Measurements from ENCODE around the gene SLC25A29. TPM values are rescaled to one million over a fixed set of nuclear protein-coding genes. Genes with fewer than 3 reads are reported as not detected.

The SLC25A29 gene
- total and polyA plus RNA-seq, 8 donors: 56.0 to 105 (median 80.5) TPM

- peak in 3 of 4 donors; percentile 68 to 85 (median 76) for DNase-seq
- ATAC-seq: peak; percentile 54
- Histone ChIP-seq H3K9me3 (no peaks in the 10 kb centered on the region), H3K27me3 (no peaks in the 10 kb centered on the region), H3K36me3 (no peaks in the 10 kb centered on the region), H3K27ac (peak overlapping the region; percentile 64 to 67), H3K4me1 (peaks cover 18 to 57% of the 10 kb centered on the region in 2 donors), H3K4me3 (peak overlapping the region; percentile 81 to 92)
- TF ChIP-seq CTCF (IDR thresholded peaks at IDR 0.05): no peak
- intact Hi-C loops (cut with DNase I): no loop called here
These were observed 1.4 kb downstream of the SLC25A29 start for GRCh38 chr14:100304825-100305323.

- DNase-seq: no peak
- Histone ChIP-seq H3K27ac (peak overlapping the region in 1 of 2 donors; percentile 41), H3K27me3 (no peaks in the 10 kb centered on the region), H3K4me3 (no peak overlapping the region), H3K36me3 (no peaks in the 10 kb centered on the region), H3K4me1 (peaks cover 18 to 50% of the 10 kb centered on the region in 2 donors), H3K9me3 (no peaks in the 10 kb centered on the region)
- no peak for ATAC-seq
- intact Hi-C loops (cut with DNase I): no loop called here
- TF ChIP-seq CTCF (IDR thresholded peaks at IDR 0.05): no peak
These were observed 2.3 kb downstream of the SLC25A29 start for GRCh38 chr14:100303925-100304324.

- intact Hi-C loops (cut with DNase I): no loop called here
- H3K9me3 ChIP-seq: no peaks in the 10 kb centered on the region
- H3K4me3 ChIP-seq: no peak overlapping the region
- peak overlapping the region; percentile 29 to 41 for H3K27ac ChIP-seq
- TF ChIP-seq CTCF (IDR thresholded peaks at IDR 0.05): peak; percentile 26 to 52
- no peaks in the 10 kb centered on the region for H3K27me3 ChIP-seq
- H3K4me1 ChIP-seq: peaks cover 17 to 42% of the 10 kb centered on the region in 2 donors
- no peaks in the 10 kb centered on the region for H3K36me3 ChIP-seq
- DNase-seq (no peak), ATAC-seq (no peak)
These were observed 3.1 kb downstream of the SLC25A29 start for GRCh38 chr14:100303179-100303578.

GRCh38 chr14:100302616-100303015 lies 3.6 kb downstream of the SLC25A29 start:
- DNase-seq: no peak
- peak overlapping the region in 1 of 2 donors; percentile 41 for H3K27ac ChIP-seq
- H3K36me3 ChIP-seq: no peaks in the 10 kb centered on the region
- H3K4me1 ChIP-seq: peaks cover 19 to 42% of the 10 kb centered on the region in 2 donors
- H3K27me3 ChIP-seq: no peaks in the 10 kb centered on the region
- no peak for TF ChIP-seq CTCF (IDR thresholded peaks at IDR 0.05)
- ATAC-seq: no peak
- intact Hi-C loops (cut with DNase I): no loop called here
- no peak overlapping the region for H3K4me3 ChIP-seq
- H3K9me3 ChIP-seq: no peaks in the 10 kb centered on the region

GRCh38 chr14:100299238-100299560 lies 7.0 kb downstream of the SLC25A29 start:
- no peaks in the 10 kb centered on the region for H3K36me3 ChIP-seq
- no peaks in the 10 kb centered on the region for H3K27me3 ChIP-seq
- peaks cover 18 to 40% of the 10 kb centered on the region in 2 donors for H3K4me1 ChIP-seq
- no peak overlapping the region for H3K4me3 ChIP-seq
- no peak overlapping the region for H3K27ac ChIP-seq
- H3K9me3 ChIP-seq: no peaks in the 10 kb centered on the region
- intact Hi-C loops (cut with DNase I): no loop called here
- no peak for ATAC-seq
- DNase-seq: peak in 1 of 4 donors; percentile 21
- no peak for TF ChIP-seq CTCF (IDR thresholded peaks at IDR 0.05)

Data from left lung (tissue), 10 donors.